HEK293T (cell line): ENCODE measurements around the gene FRRS1L.

Experiments used
- CTCF ChIA-PET: fragments of 350-600 bp; formaldehyde crosslinking; extraction: SDS; loops from one replicate; lab custom pipeline; 2021; ENCODE audit warnings: antibody characterized with exemption, inconsistent platforms; lab: Yijun Ruan, JAX
- POLR2A ChIA-PET: fragments of 350-600 bp; formaldehyde crosslinking; extraction: SDS; loops from one replicate; lab custom pipeline; 2020; ENCODE audit warnings: antibody characterized with exemption, inconsistent platforms; lab: Yijun Ruan, JAX
- DNase-seq: peaks from one replicate; pipeline ENCODE4 v3.0.0; 2012; ENCODE audit warnings: mixed read lengths; ENCODE audit errors: extremely low spot score
- ARNT ChIP-seq: fragments of 450-650 bp; IDR thresholded peaks from 2 replicates; pipeline ENCODE4 v1.6.1; 2017; ENCODE audit warnings: mild to moderate bottlenecking
- BHLHE40 ChIP-seq: fragments of 450-650 bp; IDR thresholded peaks from 2 replicates; pipeline ENCODE4 v1.6.1; 2016; ENCODE audit warnings: mild to moderate bottlenecking, moderate library complexity, borderline replicate concordance
- CTBP1 ChIP-seq: fragments of 450-650 bp; IDR thresholded peaks from 2 replicates; pipeline ENCODE4 v1.6.1; 2016; ENCODE audit warnings: borderline replicate concordance
- ELF4 ChIP-seq: fragments of 450-650 bp; IDR thresholded peaks from 2 replicates; pipeline ENCODE4 v1.6.1; 2017; ENCODE audit warnings: antibody characterized with exemption
- FOXA1 ChIP-seq: fragments of 450-650 bp; IDR thresholded peaks from 2 replicates; pipeline ENCODE4 v1.6.1; 2016; ENCODE audit warnings: mild to moderate bottlenecking
- FOXK2 ChIP-seq: fragments of 450-650 bp; IDR thresholded peaks from 2 replicates; pipeline ENCODE4 v1.6.1; 2016; ENCODE audit warnings: mild to moderate bottlenecking
- FOXM1 ChIP-seq: fragments of 450-650 bp; IDR thresholded peaks from 2 replicates; pipeline ENCODE4 v1.6.1; 2017; ENCODE audit warnings: mild to moderate bottlenecking, borderline replicate concordance
- HDGF ChIP-seq: fragments of 450-650 bp; IDR thresholded peaks from 2 replicates; pipeline ENCODE4 v1.6.1; 2017; ENCODE audit warnings: antibody characterized with exemption, borderline replicate concordance
- L3MBTL2 ChIP-seq: fragments of 450-650 bp; conservative IDR thresholded peaks from 2 replicates; pipeline ENCODE4 v1.6.1; 2016; ENCODE audit warnings: mild to moderate bottlenecking
- LEF1 ChIP-seq: fragments of 450-650 bp; IDR thresholded peaks from 2 replicates; pipeline ENCODE4 v1.6.1; 2017; ENCODE audit warnings: mild to moderate bottlenecking, borderline replicate concordance
- NFRKB ChIP-seq: fragments of 450-650 bp; IDR thresholded peaks from 2 replicates; pipeline ENCODE4 v1.6.1; 2016; ENCODE audit warnings: mild to moderate bottlenecking, moderate library complexity
- PKNOX1 ChIP-seq: fragments of 450-650 bp; IDR thresholded peaks from 2 replicates; pipeline ENCODE4 v1.6.1; 2016
- SP1 ChIP-seq: fragments of 450-650 bp; IDR thresholded peaks from 2 replicates; pipeline ENCODE4 v1.6.1; 2017
- SUZ12 ChIP-seq: fragments of 450-650 bp; IDR thresholded peaks from 2 replicates; pipeline ENCODE4 v1.6.1; 2016; ENCODE audit warnings: mild to moderate bottlenecking
- TARDBP ChIP-seq: fragments of 450-650 bp; IDR thresholded peaks from 2 replicates; pipeline ENCODE4 v1.6.1; 2016
- ZNF384 ChIP-seq: fragments of 450-650 bp; IDR thresholded peaks from 2 replicates; pipeline ENCODE4 v1.6.1; 2016

Gene FRRS1L

GRCh38 chr9:109166771-109167601 is at the start of gene FRRS1L:
TSS of gene FRRS1L (minus strand) at chr9:109167249. CDS start at chr9:109167138, 111 bp downstream.
- peak; percentile 54 for DNase-seq
- TF ChIP-seq FOXK2 (no peak), LEF1 (no peak), ZNF384 (no peak), ELF4 (no peak)
- ChIA-PET CTCF (no interaction called here), POLR2A (no interaction called here)

- ChIA-PET CTCF (no interaction called here), POLR2A (no interaction called here)
- no peak for DNase-seq
- TF ChIP-seq HDGF (no peak), FOXA1 (no peak), CTBP1 (no peak), TARDBP (no peak), SP1 (no peak), FOXK2 (no peak), LEF1 (no peak), ZNF384 (no peak), L3MBTL2 (no peak), SUZ12 (no peak), BHLHE40 (no peak), ARNT (no peak), NFRKB (no peak), PKNOX1 (no peak), ELF4 (no peak), FOXM1 (no peak)
Observed at GRCh38 chr9:109214414-109214813, 47.4 kb upstream of the FRRS1L start.

- ChIA-PET CTCF (no interaction called here), POLR2A (no interaction called here)
- TF ChIP-seq SUZ12, result no peak
- TF ChIP-seq LEF1, result no peak
- no peak for TF ChIP-seq CTBP1
- TF ChIP-seq FOXM1, result no peak
- no peak for TF ChIP-seq FOXA1
- no peak for TF ChIP-seq ELF4
- TF ChIP-seq ARNT, result no peak
- no peak for TF ChIP-seq NFRKB
- no peak for TF ChIP-seq TARDBP
- TF ChIP-seq ZNF384, result no peak
- TF ChIP-seq PKNOX1, result no peak
- no peak for TF ChIP-seq HDGF
- no peak for TF ChIP-seq L3MBTL2
- TF ChIP-seq SP1, result no peak
- no peak for TF ChIP-seq FOXK2
- no peak for TF ChIP-seq BHLHE40
- no peak for DNase-seq
Observed at GRCh38 chr9:109213285-109214121, 46.5 kb upstream of the FRRS1L start.

- ChIA-PET POLR2A (no interaction called here), CTCF (no interaction called here)
- TF ChIP-seq FOXK2 (no peak), ELF4 (no peak), SUZ12 (no peak), LEF1 (no peak), CTBP1 (no peak), FOXA1 (no peak), TARDBP (no peak), NFRKB (no peak), SP1 (no peak), HDGF (no peak), FOXM1 (no peak), PKNOX1 (no peak), ZNF384 (no peak), BHLHE40 (no peak), L3MBTL2 (no peak), ARNT (no peak)
- no peak for DNase-seq
Observed at GRCh38 chr9:109212768-109213167, 45.7 kb upstream of the FRRS1L start.

GRCh38 chr9:109206670-109207069 is 39.6 kb upstream of the FRRS1L start:
- POLR2A ChIA-PET, result no interaction called here

More at GRCh38 chr9:109206670-109207069, 39.6 kb upstream of the FRRS1L start:
- CTCF ChIA-PET, result no interaction called here
- no peak for TF ChIP-seq HDGF
- TF ChIP-seq BHLHE40, result no peak
- TF ChIP-seq TARDBP, result no peak
- no peak for TF ChIP-seq ELF4
- no peak for TF ChIP-seq L3MBTL2
- no peak for TF ChIP-seq CTBP1
- TF ChIP-seq ARNT, result no peak
- no peak for TF ChIP-seq PKNOX1
- TF ChIP-seq FOXK2, result no peak
- TF ChIP-seq FOXM1, result no peak
- no peak for TF ChIP-seq NFRKB
- no peak for TF ChIP-seq ZNF384
- no peak for DNase-seq
